A172 (cell line): ENCODE measurements around the gene SCRN3. TPM values are rescaled to one million over a fixed set of nuclear protein-coding genes. Genes with fewer than 3 reads are reported as not detected.

ENCODE experiments used
- total RNA-seq: library from RNA; depleted of rRNA; stranded (reverse); fragments of >200 nt; shearing (Covaris generic); gene quantifications from 2 replicates; pipeline ENCODE4 v1.2.3, GENCODE V29; 2014; rRNA removed

SCRN3 gene
- total RNA-seq, 1 experiment from 2014 or later, result 36.2 TPM

Other genes with a start within 250 kb of the SCRN3 start
- 198 and 294 TPM in 2 replicates for gene OLA1, start 147.2 kb upstream of the SCRN3 start, total RNA-seq
- 0.74 TPM in 1 of 2 replicates, not detected in the other for gene SP9, start 60.8 kb upstream of the SCRN3 start, total RNA-seq
- gene GPR155, start 91.3 kb downstream of the SCRN3 start, total RNA-seq, result 0.90 and 2.4 TPM in 2 replicates
- gene WIPF1, start 202.1 kb downstream of the SCRN3 start, total RNA-seq, result 8.1 and 8.6 TPM in 2 replicates